NOMO-1 treated with DMSO at 0.1 percent for 48 hours (cell line): ENCODE data around the gene PIAS1.
"Not testable (repeated sequence)": the region's sequence is repeated elsewhere in the genome, so short reads cannot be mapped to it uniquely, and the experiment has no call there.

Source experiments
- DNase-seq: peaks from one replicate; lab custom pipeline; 2025; ENCODE audit not compliant: unreplicated experiment; lab: John Stamatoyannopoulos, UW

Gene PIAS1

DNA sequence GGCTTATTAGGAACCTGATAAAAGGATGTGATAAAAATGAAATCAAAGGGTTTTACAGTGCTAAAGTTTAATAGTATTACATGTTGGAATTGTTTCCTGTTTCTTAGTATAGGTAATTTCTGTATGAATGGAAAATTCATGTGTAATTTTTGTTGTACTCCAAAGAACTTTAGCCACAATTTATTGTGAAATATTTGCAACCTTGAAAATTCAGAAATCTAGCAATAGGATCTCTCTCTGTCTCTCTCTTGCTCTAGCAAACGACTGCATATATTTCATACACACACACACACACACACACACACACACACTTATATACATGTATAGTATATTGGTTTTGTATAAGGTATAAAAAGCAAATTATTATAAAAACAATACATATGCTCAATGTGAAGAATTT, 59.6 kb downstream of the PIAS1 start:
- DNase-seq, result peak; percentile 12

DNA sequence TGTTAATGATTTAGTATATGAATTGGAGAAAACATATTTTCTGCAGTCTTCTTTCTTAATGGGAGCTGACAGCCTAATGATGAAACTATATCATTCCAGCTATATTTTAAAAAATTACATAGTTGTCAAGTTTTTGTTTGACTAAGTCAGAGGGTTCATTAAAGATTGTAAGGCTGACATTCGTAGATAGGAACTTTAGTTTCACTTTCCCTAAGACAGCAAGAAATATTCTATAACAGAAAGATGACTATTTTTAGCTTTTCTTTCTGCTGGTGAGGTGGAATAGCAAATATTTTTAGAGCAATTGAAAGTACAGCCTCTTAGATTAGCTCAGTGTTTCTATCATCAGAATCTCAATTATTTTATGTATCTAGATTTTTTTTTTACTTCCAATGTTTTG, 60.2 kb downstream of the PIAS1 start:
- DNase-seq, result peak; percentile 18

DNA sequence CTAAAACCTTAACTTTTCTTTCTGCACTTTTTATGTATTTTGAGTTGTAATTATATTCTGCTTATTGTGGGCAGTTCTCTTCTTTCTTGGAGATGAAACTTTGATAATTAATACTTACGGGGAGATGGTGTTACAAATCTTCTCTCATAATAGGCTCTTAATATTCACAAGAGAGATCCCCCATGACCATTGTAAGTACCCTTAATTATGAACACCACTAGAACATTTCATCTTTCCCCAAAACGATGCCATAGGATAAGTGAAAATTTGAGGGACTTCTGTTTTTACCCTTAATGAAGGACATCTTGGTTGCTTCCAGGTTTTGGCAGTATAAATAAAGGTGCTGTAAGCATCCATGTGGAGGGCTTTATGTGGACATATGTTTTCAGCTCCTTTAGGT, 60.7 kb downstream of the PIAS1 start:
- no peak for DNase-seq

DNA sequence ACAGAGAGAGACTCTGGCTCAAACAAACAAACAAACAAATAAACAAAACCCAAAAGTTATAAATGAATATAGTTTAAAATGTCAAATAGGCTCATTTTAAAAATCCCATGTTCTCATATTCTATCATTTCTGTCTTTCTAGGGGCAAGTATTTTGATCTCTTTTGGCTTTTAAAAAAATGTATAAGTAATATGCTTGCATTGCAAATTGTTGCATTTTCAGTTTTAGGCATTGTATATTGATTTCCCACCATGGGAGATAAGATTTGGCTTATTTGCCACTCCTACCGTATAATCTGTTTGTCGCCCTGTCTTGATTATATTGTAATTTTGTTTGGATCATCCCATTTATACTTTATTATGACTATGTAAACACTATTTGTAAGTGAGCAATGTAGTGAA, 70.6 kb downstream of the PIAS1 start:
- no peak for DNase-seq

DNA sequence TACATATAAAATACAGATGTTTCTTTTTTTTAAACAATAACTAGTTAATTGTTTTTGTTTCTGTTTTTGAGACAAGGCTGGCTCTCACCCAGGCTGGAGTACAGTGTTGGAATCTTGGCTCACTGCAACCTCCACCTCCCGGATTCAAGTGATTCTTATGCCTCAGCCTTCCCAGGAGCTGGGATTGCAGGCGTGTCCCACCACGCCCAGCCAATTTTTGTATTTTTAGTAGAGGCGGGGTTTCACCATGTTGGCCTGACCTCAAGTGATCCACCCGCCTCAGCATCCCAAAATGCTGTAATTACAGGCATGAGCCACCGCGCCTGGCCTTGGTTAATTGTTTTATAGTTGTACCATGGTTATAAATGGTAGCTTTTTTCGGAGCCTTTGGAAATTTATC, 72.3 kb downstream of the PIAS1 start:
- no peak for DNase-seq

DNA sequence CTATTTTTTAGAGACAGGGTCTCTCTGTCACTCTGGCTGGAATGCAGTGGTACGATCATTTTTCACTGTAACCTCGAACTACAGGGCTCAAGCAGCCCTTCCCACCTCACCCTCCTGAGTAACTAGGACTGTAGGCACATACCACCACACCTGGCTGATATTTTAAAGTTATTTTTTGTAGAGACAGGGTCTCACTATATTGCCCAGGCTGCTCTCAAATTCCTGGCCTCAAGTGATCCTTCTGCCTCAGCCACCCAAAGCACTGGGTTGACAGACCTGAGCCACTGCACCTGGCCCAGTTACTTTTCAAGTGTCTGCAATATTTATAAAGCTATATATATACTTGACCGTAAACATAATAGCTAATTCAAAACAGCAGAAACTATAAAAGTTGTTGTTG, 75.0 kb downstream of the PIAS1 start:
- DNase-seq, result no peak

DNA sequence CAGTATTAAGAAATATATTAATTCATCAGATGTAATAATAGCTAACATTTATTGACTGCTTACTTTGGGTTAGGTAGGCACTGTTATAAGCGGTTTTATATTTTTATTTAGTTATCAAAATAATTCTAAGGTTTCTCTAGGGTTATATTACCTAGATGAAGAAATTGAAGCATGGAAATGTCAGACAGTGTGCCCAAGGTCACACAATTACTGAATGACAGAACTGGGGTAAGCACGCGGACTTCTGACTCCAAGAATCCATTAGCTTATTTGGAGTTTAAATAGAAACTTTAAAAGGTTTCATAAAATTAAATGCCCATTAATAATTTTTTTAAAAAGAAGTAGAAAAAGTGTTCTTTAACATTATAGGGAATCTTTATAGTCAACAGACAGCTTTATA, 76.7 kb downstream of the PIAS1 start:
- no peak for DNase-seq

DNA sequence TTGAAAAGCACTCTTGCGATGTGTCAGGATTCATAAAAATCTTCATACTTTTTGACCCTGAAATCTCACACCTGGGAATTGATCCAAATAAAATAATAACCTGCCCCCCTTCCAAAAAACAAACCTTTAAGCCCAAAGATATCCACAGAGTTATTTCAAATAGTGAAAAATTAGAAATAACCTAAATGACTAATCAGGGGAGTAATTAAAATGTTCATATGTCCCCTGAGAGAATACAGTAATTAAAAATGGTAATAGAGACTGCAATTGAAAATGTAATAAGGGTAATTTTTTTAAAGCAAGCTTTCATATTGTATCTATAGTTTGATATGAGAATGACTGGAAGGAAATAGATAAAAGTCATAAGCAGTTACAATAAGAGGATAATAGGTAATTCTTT, 83.0 kb downstream of the PIAS1 start:
- DNase-seq, result no peak

DNA sequence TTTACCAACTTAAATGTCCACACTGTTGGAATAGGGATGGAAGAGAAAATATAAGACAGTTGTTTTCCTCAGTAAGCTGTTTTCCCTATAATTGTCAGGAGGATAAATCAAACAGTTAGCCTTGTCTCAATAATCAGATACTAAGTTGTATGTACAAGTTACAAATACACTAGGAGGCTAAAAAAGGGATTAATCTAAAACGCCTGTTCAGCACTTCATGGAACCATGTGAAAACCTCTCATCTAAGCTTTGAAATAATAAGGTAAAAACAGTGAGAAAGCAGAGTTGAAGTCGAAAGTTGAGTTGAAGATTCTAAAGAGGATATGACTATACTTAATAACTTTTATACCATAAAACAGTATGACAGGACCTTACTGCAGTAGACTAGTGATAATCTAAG, 89.0 kb downstream of the PIAS1 start:
- DNase-seq, result no peak

DNA sequence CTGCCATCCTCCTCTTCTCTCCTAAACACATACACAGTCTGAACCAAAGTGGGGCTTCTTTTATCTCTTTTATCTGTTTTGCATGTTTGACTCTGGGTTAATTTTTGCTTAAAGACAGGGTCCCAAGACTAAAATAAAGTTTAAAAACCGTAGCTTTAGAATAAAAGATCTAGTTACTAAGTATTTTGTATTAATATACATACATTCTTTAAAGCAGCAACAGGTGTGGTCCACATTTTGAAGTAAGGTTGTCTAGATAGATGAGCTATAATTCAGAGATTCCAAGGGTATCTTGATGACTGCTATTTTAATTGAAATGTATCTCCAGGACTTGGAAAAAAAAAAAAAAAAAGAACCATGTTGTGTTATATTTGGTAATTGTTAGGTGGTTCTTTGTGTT, 89.7 kb downstream of the PIAS1 start:
- no peak for DNase-seq

DNA sequence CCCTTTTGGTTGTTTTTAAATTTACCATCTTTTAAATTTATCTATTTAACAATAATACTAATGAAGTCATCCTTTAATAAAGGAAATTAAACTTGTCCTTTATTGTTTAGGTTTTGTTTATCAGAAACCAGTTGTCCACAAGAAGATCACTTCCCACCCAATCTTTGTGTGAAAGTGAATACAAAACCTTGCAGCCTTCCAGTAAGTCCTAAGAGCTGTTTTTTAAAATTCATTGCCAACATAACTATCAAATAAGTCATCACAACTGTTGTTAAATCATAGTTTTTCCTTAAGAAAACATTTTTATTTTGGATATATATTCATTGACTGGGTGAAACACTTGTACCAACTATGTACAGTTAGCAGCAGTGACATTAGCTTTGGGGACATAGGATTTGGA, 91.6 kb downstream of the PIAS1 start:
- no peak for DNase-seq

DNA sequence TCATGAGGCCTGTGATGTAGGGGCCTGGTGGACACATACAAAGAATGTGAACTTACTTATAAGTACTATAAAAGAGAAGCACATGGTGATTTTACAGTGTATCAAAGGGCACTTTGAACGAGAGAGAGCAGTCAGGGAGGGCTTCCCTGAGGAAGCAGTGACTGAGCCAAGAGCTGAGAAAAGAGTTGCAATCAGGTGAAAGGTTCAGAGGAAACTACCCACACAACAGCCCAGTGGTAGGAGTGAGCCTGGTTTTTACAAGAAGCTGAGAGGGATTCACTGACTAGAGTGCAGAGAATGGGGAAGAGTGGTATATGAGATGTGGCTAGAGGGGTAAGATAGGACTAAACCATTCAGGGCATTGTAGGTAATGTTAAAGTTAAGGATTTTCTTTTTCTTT, 93.9 kb downstream of the PIAS1 start:
- DNase-seq, result no peak

DNA sequence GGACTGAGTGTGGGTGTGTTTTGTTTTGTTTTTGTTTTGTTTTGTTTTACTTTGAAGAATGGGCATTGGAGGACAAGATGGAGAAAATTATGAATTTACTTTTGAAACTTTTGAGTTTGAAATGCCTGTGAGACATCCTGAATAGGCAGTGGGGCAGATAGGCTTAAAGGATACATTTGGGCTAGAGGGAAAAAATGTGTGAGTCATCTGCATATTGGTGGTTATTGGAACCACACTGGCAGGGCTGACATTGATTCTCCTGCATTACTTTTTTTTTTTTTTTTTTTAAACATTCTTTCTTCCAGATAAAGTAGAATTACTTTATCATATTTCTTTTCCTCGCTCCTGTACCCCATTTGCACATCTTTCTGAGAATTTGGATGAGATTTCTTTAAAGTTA, 94.9 kb downstream of the PIAS1 start:
- no peak for DNase-seq

DNA sequence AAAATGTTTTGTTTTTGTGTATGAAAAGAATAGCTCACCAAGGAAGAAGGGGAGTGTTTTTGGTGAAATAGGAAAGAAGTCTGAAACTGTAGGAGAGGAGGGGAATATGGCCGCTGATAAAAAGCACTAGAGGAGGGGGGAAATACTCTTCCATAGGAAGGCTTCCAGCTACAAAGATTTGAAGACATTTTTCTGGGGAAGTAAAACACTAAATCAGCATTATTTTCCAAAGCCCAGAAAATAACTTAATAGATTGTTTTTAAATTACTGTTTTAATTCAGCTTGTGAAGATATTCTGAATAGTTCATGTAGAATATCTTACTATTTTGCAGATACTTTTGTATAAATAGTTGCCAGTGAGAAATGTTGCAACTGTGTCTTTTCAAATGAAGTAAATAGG, 96.1 kb downstream of the PIAS1 start:
- DNase-seq, result no peak

DNA sequence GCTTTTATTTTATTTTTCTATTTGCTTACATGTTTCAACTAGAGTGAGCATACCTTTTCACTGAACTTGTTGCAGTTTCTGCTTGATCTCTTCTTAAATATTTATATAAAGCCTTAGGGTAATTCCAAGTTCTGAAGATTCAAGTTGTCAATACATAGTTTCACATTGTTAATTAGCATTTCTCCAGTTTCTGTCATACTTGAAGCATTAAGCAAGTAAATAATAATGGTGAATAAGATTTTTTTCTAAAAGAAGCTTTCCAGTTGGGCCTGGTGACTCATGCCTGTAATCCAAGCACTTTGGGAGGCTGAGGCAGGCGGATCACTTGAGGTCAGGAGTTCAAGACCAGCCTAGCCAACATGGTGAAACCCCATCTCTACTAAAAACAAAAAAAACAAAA, 97.2 kb downstream of the PIAS1 start:
- DNase-seq, result no peak

DNA sequence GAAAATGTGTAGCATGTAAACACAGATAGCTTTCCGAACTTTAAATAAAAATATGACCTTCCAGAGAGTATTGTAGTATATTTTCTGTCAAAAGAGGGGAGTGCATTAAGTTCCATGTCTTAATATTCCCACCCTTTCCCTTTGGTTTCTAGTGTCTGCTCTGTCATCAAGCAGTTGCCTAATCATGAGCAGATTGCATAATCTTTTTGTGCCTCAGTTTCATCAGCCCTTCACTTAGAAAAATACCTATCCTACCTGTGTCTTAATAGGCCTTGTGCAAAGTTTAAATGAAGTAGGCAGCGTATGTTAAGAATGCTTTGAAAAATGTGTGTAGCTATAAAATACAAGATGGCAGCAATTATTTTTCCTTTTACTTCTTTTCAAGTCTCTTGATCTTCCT, 98.2 kb downstream of the PIAS1 start:
- no peak for DNase-seq

DNA sequence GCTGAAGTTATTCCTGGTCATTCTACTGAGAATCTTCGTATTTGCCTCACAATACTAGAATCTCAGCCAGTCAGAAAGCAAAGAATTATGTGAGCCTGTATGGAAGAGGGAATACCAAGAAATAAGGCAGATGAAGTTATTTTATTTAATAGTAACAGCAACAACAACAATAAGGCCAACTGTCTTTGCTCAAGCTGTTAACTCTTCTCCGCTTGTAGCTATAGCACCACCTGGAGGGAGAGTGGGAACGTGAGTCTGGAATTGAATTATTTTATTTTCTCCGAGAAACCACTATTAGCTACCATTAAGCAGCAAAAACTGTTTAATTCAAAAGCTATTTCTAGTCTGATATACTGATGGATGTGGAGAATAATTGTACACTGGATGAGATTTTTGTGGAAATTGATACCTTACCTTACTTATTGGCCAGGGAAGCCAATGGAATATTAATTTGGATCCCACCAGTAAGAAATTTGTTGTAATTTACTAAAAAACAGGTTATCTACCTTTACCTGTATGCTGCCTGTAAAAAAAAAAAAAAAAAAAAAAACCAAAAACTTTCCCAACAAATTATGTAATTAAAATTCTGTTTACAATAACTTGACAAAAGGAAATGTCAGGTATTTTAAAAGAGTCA, 100.9 kb downstream of the PIAS1 start:
- DNase-seq, result no peak

DNA sequence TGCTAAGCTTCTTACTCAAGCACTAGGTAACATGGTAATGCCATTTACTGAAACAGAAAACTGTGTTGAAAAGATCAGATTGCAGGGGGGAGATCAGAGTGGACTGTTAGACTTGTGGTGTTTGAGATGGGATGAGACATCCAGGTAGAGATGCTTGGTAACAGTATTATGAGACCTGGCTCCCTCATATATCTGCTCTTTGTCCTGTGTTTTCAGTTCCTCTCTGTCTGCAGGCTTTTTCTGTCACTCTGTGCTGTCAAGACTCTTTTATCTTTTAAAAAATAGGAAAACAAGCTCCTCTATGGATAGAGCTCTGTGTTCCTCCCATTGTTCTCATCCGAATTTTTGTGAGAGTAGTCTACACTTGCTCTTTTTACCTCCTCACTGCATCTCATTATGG, 103.0 kb downstream of the PIAS1 start:
- DNase-seq, result no peak

DNA sequence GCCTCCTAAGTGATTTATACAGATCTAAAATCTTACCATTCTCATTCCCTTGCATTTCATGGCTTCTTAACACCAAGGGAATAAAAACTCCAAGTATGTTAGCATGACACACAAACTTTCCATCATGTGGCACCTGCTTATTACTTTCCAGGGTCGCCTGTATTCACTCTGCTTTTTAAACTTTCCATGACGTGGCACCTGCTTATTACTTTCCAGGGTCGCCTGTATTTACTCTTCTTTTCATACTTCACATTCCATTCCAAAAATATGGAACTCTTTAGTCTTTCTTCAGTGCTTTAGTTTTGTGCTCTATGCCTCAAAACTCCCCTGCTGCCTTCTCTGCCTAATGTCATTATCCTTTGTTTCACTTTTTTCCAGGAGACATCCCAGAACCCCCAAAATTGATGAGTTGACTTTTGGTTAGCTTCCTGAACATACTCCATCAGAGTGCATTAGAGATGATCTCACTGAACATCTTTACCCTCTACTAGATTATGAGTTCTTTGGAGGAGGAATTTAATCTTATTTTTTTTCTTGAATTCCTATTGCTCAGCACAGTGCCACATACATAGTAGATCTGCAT, 104.0 kb downstream of the PIAS1 start:
- DNase-seq, result no peak

DNA sequence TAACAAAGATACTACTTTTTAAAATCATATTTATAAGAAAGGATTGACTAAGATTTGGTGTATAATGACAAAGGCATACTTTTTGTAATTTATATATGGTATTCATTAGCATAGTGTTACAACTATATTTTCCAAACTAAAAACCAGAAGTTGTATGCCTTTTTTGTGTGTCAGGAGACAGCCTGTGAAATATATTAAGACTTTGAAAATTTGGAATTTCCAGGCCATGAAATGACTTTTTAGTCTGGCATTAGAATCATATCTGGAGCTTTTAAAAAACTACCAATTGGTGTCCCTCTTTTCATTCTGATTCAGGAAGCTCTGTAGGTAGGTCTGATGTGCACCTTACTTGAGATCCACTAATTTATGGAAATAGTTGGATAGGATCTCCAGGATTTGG, 109.1 kb downstream of the PIAS1 start:
- no peak for DNase-seq

DNA sequence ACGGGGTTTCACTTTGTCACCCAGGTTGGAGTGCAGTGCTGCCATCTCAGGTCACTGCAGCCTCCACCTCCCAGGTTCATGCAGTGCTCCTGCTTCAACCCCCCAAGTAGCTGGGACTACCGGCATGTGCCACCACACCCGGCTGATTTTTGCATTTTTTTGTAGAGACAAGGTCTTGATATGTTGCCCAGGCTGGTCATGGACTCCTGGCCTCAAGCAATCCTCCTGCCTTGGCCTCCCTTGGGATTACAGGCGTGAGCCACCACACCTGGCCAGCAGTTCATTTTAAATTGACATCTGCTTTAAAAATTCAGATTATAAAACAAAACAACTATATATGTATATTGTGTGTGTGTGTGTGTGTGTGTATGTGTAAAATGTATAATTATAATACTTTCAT, 112.7 kb downstream of the PIAS1 start:
- no peak for DNase-seq

DNA sequence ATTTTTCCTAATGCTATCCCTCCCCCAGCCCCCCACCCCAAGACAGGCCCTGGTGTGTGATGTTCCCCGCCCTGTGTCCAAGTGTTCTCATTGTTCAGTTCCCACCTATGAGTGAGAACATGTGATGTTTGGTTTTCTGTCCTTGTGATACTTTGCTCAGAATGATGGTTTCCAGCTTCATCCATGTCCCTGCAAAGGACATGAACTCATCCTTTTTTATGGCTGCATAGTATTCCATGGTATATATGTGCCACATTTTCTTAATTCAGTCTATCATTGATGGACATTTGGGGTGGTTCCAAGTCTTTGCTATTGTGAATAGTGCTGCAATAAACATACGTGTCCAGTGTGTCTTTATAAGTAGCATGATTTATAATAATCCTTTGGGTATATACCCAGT, 117.9 kb downstream of the PIAS1 start:
- DNase-seq, result not testable (repeated sequence)

DNA sequence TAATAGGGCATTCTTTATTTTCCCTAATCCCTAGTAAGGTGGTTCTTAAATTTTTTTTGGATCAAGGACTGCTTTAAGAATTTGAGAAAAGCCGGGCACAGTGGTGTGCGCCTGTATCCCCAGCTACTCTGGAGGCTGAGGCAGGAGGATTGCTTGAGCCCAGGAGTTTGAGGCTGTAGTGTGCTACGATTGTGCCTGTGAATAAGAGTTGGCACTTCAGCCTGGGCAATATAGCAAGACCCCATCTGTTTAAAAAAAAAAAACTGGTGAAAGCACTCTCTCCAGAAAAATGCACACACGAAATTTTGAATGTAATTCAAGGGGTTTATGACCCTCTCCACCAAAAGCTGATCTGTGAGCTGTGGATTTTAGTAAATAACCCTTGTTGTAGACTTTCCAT, 119.0 kb downstream of the PIAS1 start:
- DNase-seq, result no peak
